ENCODE measurements around the gene PLXNC1. TPM values are rescaled to one million over a fixed set of nuclear protein-coding genes. Genes with fewer than 3 reads are reported as not detected.
A peak's percentile ranks its signal among the peaks of the same experiment; 100 is the strongest.

The PLXNC1 gene
- total RNA-seq, 1 donor from 2014 or later = under 0.01 TPM

GRCh38 chr12:94266796-94267536, 118.6 kb downstream of the PLXNC1 start:
- H3K36me3 ChIP-seq (ENCODE audit: control insufficient read depth, insufficient read depth, low read length) = no peaks in the 10 kb centered on the region
- no peak overlapping the region for H3K4me3 ChIP-seq (ENCODE audit: low read depth, low read length)
- FAIRE-seq (no peak), DNase-seq (ENCODE audit: low read depth) (peak; percentile 25)
- no peaks in the 10 kb centered on the region for H3K27me3 ChIP-seq (ENCODE audit: control insufficient read depth, insufficient read depth, low read length)
- TF ChIP-seq, protein P1, sequence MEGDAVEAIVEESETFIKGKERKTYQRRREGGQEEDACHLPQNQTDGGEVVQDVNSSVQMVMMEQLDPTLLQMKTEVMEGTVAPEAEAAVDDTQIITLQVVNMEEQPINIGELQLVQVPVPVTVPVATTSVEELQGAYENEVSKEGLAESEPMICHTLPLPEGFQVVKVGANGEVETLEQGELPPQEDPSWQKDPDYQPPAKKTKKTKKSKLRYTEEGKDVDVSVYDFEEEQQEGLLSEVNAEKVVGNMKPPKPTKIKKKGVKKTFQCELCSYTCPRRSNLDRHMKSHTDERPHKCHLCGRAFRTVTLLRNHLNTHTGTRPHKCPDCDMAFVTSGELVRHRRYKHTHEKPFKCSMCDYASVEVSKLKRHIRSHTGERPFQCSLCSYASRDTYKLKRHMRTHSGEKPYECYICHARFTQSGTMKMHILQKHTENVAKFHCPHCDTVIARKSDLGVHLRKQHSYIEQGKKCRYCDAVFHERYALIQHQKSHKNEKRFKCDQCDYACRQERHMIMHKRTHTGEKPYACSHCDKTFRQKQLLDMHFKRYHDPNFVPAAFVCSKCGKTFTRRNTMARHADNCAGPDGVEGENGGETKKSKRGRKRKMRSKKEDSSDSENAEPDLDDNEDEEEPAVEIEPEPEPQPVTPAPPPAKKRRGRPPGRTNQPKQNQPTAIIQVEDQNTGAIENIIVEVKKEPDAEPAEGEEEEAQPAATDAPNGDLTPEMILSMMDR (IDR thresholded peaks at IDR 0.05; ENCODE audit: insufficient read depth, low read length, severe bottlenecking) = no peak

GRCh38 chr12:94267537-94267872, 119.1 kb downstream of the PLXNC1 start:
- H3K27me3 ChIP-seq (ENCODE audit: control insufficient read depth, insufficient read depth, low read length) = no peaks in the 10 kb centered on the region
- TF ChIP-seq, protein P1 (IDR thresholded peaks at IDR 0.05; ENCODE audit: insufficient read depth, low read length, severe bottlenecking) = no peak
- no peak for FAIRE-seq
- DNase-seq (ENCODE audit: low read depth) = no peak
- no peaks in the 10 kb centered on the region for H3K36me3 ChIP-seq (ENCODE audit: control insufficient read depth, insufficient read depth, low read length)
- H3K4me3 ChIP-seq (ENCODE audit: low read depth, low read length) = no peak overlapping the region

DNA sequence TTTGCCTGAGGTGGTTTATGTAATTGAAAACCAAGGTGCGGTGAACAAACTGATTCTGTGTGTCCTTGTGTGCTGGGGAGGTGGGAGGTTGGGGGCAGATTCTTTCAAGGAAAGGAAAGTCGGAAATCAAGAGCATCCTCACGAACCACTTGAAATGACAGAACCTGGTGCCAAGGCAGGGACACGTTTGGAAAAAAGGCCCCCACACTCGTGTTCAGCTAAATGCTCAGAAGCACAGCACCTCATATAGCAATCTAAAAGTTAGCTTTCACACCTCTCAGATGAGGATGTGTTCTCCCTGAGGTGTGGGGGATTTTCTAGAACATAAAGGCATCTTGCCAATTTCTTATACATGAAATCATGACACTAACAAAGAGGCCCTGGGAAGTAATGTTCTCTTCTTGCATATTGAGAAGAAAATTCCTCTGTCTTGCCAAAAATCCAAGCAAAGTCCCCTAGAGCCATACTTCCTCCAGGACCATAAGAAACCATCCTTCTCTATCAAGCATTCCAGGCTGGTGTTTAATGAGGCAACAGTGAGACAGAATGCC, 119.6 kb downstream of the PLXNC1 start:
- TF ChIP-seq, protein P1 (IDR thresholded peaks at IDR 0.05; ENCODE audit: insufficient read depth, low read length, severe bottlenecking) = no peak
- DNase-seq (ENCODE audit: low read depth) (no peak), FAIRE-seq (no peak)
- no peaks in the 10 kb centered on the region for H3K36me3 ChIP-seq (ENCODE audit: control insufficient read depth, insufficient read depth, low read length)
- H3K4me3 ChIP-seq (ENCODE audit: low read depth, low read length) = no peak overlapping the region
- no peaks in the 10 kb centered on the region for H3K27me3 ChIP-seq (ENCODE audit: control insufficient read depth, insufficient read depth, low read length)

GRCh38 chr12:94269316-94269999, 121.1 kb downstream of the PLXNC1 start:
- FAIRE-seq = no peak

DNA sequence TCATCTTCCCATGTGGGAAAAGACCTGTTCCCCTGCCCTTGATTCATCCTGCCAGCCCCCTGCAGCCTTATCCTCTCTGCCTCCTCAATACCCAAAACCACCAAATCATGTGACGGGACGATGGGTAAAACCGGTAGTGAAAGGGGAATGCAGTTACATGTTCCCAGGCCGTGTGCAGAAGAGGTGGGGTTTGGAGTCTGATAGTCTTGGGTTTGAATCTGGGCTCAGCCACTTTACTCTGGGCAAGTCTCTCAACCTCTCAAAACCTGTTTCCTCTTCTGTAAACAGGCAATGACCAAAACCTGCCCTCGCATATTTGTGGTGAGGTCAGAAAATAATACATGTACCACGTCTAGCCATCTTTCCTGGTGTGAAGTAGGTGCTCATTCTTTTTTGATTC, 123.0 kb downstream of the PLXNC1 start:
- TF ChIP-seq, protein P1 (IDR thresholded peaks at IDR 0.05; ENCODE audit: insufficient read depth, low read length, severe bottlenecking) = no peak

More at GRCh38 chr12:94269316-94269999, 121.1 kb downstream of the PLXNC1 start:
- TF ChIP-seq, protein P1 (IDR thresholded peaks at IDR 0.05; ENCODE audit: insufficient read depth, low read length, severe bottlenecking) = no peak
- Histone ChIP-seq H3K4me3 (ENCODE audit: low read depth, low read length) (no peak overlapping the region), H3K36me3 (ENCODE audit: control insufficient read depth, insufficient read depth, low read length) (no peaks in the 10 kb centered on the region), H3K27me3 (ENCODE audit: control insufficient read depth, insufficient read depth, low read length) (no peaks in the 10 kb centered on the region)
- DNase-seq (ENCODE audit: low read depth) = no peak

More for the DNA sequence above, 123.0 kb downstream of the PLXNC1 start:
- Histone ChIP-seq H3K36me3 (ENCODE audit: control insufficient read depth, insufficient read depth, low read length) (no peaks in the 10 kb centered on the region), H3K27me3 (ENCODE audit: control insufficient read depth, insufficient read depth, low read length) (no peaks in the 10 kb centered on the region), H3K4me3 (ENCODE audit: low read depth, low read length) (no peak overlapping the region)
- DNase-seq (ENCODE audit: low read depth) (peak; percentile 11), FAIRE-seq (no peak)
